ENCODE data around the gene SYPL2.

DNA sequence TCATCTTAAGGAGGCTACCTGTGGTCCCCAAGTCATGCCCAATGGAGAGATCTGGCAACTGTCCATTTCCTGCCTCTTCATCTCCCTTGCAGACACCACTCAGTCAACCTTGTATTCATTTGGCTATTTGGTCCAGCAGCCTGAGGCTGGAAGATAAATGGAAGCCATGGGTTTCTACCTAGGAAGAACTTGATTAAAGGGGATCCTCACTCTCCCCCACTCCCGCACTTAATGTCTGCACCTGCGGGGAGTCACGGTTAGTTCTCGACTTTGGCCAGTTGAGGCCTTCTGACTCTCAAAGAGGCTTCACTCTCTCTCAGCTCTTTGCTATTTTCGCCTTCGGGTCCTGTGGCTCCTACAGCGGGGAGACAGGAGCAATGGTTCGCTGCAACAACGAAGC is 8.9 kb downstream of the SYPL2 start:
- TF ChIP-seq, protein P1, sequence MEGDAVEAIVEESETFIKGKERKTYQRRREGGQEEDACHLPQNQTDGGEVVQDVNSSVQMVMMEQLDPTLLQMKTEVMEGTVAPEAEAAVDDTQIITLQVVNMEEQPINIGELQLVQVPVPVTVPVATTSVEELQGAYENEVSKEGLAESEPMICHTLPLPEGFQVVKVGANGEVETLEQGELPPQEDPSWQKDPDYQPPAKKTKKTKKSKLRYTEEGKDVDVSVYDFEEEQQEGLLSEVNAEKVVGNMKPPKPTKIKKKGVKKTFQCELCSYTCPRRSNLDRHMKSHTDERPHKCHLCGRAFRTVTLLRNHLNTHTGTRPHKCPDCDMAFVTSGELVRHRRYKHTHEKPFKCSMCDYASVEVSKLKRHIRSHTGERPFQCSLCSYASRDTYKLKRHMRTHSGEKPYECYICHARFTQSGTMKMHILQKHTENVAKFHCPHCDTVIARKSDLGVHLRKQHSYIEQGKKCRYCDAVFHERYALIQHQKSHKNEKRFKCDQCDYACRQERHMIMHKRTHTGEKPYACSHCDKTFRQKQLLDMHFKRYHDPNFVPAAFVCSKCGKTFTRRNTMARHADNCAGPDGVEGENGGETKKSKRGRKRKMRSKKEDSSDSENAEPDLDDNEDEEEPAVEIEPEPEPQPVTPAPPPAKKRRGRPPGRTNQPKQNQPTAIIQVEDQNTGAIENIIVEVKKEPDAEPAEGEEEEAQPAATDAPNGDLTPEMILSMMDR (IDR thresholded peaks at IDR 0.05; ENCODE audit: extremely low read depth in 1 of 2, insufficient read depth in 1 of 2, low read depth in 1 of 2, low read length in 2 of 2) = no peak
- TF ChIP-seq POLR2A (IDR thresholded peaks at IDR 0.05; ENCODE audit: low read depth, low read length) (no peak), GATA2 (IDR thresholded peaks at IDR 0.05; ENCODE audit: insufficient read depth, insufficient read length, low read depth, low read length) (no peak), POLR2AphosphoS5 (IDR thresholded peaks at IDR 0.05; ENCODE audit: insufficient read depth, low read depth, low read length) (no peak), EZH2 (IDR thresholded peaks at IDR 0.05; ENCODE audit: borderline replicate concordance, low read depth, low read length, severe bottlenecking) (no peak), MYC (IDR thresholded peaks at IDR 0.05; ENCODE audit: low read depth, low read length) (no peak)
- TF ChIP-seq, protein P2, sequence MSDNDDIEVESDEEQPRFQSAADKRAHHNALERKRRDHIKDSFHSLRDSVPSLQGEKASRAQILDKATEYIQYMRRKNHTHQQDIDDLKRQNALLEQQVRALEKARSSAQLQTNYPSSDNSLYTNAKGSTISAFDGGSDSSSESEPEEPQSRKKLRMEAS (IDR thresholded peaks at IDR 0.05; ENCODE audit: insufficient read depth, insufficient read length) = no peak
